HG03342 (cell line): Measurements from ENCODE around the gene ANO2.

ENCODE experiments used
- ATAC-seq: cut with Tn5 transposase; IDR thresholded peaks from one replicate; pipeline ENCODE4 v1.9.1; 2021; ENCODE audit warnings: mild to moderate bottlenecking, moderate library complexity; ENCODE audit not compliant: unreplicated experiment

Gene ANO2

DNA sequence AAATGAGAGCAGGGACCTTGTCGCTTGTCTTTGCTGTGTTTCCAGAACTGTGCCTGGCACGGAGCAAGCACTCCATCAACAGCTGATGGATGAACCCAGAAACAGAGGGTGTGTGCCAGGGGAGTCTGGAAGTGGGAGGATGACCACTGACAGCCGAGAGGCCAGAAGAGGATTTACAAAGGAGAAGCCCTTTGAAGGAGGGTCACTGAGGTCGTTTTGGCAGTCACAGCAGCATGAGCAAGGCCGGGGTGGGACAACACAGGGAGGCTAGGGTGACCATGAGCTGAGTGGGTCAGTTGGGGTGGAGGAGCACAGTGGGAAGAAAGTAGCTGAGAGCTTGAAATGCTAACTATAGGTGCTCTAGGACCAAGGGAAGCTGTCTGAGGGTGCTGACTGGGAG, 313.6 kb downstream of the ANO2 start:
- no peak for ATAC-seq

- no peak for ATAC-seq
Measured at GRCh38 chr12:5630726-5631125, 314.3 kb downstream of the ANO2 start.

GRCh38 chr12:5628501-5628900, 316.6 kb downstream of the ANO2 start:
- no peak for ATAC-seq

DNA sequence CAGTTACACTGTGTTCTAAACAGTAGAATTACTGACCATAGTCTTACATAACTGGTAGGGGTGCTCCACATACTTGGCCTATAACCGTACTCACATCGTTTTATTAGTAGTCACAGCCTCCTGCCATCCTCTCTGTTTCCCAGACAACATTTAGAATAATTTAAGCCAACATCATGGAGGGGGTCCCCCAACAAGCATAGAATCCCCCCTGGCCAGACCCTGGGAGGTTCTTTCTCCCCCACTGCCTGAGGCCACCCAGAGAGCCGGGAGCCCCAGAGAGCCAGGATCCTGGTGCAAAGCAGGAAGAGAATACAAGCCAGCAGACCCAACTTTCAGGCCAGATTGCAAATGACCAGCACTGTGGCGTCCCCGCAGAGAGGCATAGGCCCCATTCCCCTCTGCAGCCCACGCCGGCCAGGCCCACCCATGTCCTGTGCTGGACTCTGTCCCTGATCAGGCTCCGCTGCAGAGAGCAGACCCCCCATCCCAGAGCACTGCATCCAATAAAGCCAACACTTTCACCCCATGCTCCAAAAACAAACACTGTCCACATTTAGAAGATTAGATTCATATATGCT, 317.9 kb downstream of the ANO2 start:
- no peak for ATAC-seq

DNA sequence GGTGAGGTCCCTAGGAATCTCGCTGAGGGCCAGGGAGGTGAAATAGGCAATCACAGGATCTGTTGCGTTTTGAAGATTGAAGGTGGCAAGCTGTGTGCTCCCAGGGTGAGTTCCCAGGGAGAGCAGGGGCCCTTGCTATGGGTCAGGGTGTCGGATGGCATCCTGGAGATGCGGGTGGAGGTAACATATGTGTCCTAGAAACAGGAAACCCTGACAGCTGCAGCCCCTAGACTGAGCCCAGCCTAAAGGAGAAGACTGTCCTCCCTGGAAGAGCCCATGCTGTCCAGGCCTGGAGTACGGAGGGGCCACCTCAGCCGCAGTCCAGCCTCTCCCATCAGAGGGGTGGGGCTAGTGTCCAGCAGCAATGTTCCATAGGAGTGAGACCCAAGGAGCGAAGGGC, 318.9 kb downstream of the ANO2 start:
- ATAC-seq = no peak

GRCh38 chr12:5624486-5625272, 320.4 kb downstream of the ANO2 start:
- ATAC-seq = no peak

DNA sequence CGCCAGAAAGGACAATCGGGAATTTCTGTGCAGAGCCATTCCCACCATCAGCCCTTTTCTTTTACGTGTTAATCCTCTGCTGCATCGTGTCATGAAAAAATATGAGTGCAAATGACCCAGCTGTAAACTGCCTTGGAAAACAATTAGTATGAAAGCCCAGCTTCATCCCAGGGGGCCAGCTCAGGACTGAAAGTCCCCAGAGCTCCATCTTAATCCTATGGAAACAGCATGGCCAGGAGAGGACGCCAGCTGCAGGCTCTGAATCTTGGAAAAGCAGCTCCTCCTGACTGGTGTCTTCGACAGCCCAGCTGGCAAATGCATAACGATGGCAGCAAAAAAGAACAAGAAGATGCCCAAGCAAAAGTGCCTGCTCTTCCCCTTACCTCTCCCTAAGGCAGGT, 321.6 kb downstream of the ANO2 start:
- no peak for ATAC-seq

- no peak for ATAC-seq
Measured at GRCh38 chr12:5622280-5622679, 322.8 kb downstream of the ANO2 start.

DNA sequence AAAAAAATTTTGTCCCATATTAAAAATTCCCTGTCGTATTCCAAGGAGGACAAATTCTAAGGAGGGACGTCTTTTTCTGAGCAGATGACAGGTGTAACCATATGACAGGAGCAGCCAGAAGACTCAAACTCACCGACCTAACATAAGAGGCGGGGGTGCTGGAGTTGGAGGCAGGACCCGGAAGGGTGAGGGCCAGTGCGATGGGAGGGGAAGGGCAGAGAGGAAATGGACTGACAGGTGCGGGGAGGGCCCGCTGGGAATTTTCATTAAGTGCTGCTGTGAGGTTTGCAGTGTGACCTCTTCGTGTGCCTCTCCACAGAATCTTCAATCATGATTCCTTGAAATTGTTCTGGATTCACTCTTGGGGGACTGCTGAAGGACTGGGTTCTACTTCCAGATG, 323.7 kb downstream of the ANO2 start:
- ATAC-seq = no peak

DNA sequence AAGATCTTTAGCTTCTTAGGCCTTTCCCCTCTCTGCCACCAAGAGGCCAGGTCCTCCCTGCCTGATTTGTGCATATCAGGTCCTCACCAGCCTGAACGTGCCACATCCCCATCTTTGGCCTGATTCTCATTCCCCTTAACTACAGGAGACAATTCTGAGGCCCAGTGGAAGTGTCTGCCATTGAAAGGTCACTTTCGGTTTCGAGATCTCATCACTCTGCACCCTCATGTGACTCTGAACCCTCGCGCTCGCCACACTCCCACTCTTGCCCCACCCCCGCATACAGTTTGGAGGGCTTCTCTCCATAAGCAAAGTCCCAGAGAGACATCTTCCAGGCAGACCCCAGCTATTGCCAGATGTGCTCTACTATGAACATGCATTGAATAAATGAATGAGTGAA, 324.2 kb downstream of the ANO2 start:
- no peak for ATAC-seq

DNA sequence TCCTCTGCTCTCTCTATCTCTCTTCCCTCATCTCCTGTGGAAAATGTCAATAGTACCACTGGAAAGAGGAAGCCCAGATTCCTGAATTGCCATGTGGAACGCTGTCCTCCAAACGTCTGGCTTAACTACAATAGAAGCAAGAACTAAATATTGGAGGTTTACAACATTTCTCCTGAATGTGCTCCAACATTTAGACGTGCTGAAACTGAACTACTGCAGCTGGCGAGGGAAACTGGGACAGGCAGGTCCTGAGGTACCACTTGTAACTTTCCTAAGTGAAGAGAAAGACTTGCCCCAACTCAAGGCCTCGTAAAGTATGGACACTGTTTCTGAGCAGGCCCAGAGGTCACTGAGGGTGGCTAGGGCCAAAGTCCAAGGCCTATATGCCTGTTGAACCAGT, 325.4 kb downstream of the ANO2 start:
- no peak for ATAC-seq

- no peak for ATAC-seq
Measured at GRCh38 chr12:5616854-5617253, 328.2 kb downstream of the ANO2 start.

GRCh38 chr12:5615760-5616159, 329.3 kb downstream of the ANO2 start:
- no peak for ATAC-seq

- no peak for ATAC-seq
Measured at GRCh38 chr12:5614256-5614655, 330.8 kb downstream of the ANO2 start.

GRCh38 chr12:5612556-5613410, 332.3 kb downstream of the ANO2 start:
- ATAC-seq = no peak

- ATAC-seq = no peak
Measured at GRCh38 chr12:5611162-5611561, 333.9 kb downstream of the ANO2 start.

DNA sequence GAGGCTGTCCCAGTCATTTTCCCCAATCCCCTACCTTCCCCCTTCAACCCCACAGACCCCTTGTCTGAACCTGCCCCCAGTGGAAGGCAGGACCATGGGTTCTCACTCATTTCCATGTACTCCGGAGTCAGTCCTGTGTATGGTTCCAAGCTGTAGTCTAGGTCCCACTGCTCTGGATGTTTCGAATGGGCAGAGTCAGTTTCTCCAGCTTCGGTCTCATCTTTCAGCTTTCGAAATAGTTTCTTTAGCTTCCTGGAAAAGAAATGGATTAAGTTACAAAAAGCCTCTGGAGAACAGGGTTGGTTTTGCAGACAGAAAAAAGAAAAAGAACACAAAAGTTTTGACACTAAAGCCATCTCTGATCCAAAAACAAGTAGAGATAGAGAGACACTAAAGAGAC, 345.7 kb downstream of the ANO2 start:
- no peak for ATAC-seq

DNA sequence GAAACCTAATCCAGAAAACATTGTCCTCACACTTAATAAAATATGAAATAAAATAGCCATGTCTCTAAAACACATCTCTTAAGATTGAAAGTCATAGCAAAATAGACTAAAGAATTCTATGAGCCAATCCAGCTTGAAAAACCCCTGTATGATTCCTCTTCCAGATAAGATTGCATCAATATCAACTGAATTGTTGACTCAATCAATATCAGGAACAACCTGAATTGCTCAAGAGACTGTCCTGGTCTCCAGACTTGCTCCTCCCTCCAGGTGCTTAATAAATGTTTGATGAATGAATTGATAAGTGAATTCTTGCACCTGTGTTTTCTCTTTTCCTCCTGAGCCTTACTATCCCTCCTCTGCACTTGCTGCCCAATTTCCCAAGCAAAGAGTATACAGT, 351.1 kb downstream of the ANO2 start:
- ATAC-seq = no peak

DNA sequence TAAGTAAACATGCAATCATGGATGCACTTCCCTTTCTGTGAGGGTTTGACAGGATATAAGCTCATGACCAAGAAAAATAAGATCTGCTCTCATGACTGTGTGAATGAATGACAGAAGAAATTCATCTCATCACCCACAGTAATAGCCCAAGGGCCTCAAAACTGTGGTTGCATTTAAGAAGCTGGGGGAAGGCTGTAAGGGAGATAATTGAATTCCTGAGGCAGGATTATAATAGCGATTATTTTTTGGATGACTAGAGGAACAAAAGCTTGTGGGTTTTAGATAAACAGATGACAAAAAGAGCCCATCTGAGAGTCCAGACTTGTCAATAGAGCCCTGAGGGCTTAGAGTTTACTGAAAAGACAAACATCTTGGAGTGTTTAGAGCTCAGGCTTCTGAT, 352.0 kb downstream of the ANO2 start:
- no peak for ATAC-seq

- ATAC-seq = no peak
Measured at GRCh38 chr12:5592310-5592709, 352.7 kb downstream of the ANO2 start.

GRCh38 chr12:5590316-5590715, 354.7 kb downstream of the ANO2 start:
- ATAC-seq = no peak

- ATAC-seq = no peak
Measured at GRCh38 chr12:5589054-5589453, 356.0 kb downstream of the ANO2 start.
